ENCODE measurements around the gene YIPF6.
"Not testable (repeated sequence)": the region's sequence is repeated elsewhere in the genome, so short reads cannot be mapped to it uniquely, and the experiment has no call there.

YIPF6 gene

GRCh38 chrX:68498508-68499379 is at the start of gene YIPF6:
Gene YIPF6, plus strand, starts transcription at chrX:68499051. Its CDS starts 16 bp downstream, at chrX:68499067.
- DNase-seq (ENCODE audit: low read depth in 3 of 3, low spot score in 1 of 3) = peak in 2 of 3 donors; percentile 28 to 41

- DNase-seq (ENCODE audit: low read depth in 3 of 3, low spot score in 1 of 3) = no peak
Observed at GRCh38 chrX:68451720-68452119, 47.1 kb upstream of the YIPF6 start.

- no peak for DNase-seq (ENCODE audit: low read depth in 3 of 3, low spot score in 1 of 3)
Observed at GRCh38 chrX:68454476-68455150, 44.2 kb upstream of the YIPF6 start.

GRCh38 chrX:68455151-68455510 is 43.7 kb upstream of the YIPF6 start:
- DNase-seq (ENCODE audit: low read depth in 3 of 3, low spot score in 1 of 3) = no peak

GRCh38 chrX:68461093-68461492 is 37.8 kb upstream of the YIPF6 start:
- DNase-seq (ENCODE audit: low read depth in 3 of 3, low spot score in 1 of 3) = no peak

- DNase-seq (ENCODE audit: low read depth in 3 of 3, low spot score in 1 of 3) = no peak
Observed at GRCh38 chrX:68461576-68461975, 37.3 kb upstream of the YIPF6 start.

GRCh38 chrX:68462197-68462596 is 36.7 kb upstream of the YIPF6 start:
- no peak for DNase-seq (ENCODE audit: low read depth in 3 of 3, low spot score in 1 of 3)

- DNase-seq (ENCODE audit: low read depth in 3 of 3, low spot score in 1 of 3) = no peak
Observed at GRCh38 chrX:68462653-68463052, 36.2 kb upstream of the YIPF6 start.

GRCh38 chrX:68463880-68464279 is 35.0 kb upstream of the YIPF6 start:
- no peak for DNase-seq (ENCODE audit: low read depth in 3 of 3, low spot score in 1 of 3)

GRCh38 chrX:68464796-68465195 is 34.1 kb upstream of the YIPF6 start:
- DNase-seq (ENCODE audit: low read depth in 3 of 3, low spot score in 1 of 3) = no peak

- DNase-seq (ENCODE audit: low read depth in 3 of 3, low spot score in 1 of 3) = no peak
Observed at GRCh38 chrX:68480969-68481368, 17.9 kb upstream of the YIPF6 start.

GRCh38 chrX:68486198-68486597 is 12.7 kb upstream of the YIPF6 start:
- DNase-seq (ENCODE audit: low read depth in 3 of 3, low spot score in 1 of 3) = not testable (repeated sequence)

- no peak for DNase-seq (ENCODE audit: low read depth in 3 of 3, low spot score in 1 of 3)
Observed at GRCh38 chrX:68487254-68487653, 11.6 kb upstream of the YIPF6 start.

- no peak for DNase-seq (ENCODE audit: low read depth in 3 of 3, low spot score in 1 of 3)
Observed at GRCh38 chrX:68487924-68488323, 10.9 kb upstream of the YIPF6 start.

- no peak for DNase-seq (ENCODE audit: low read depth in 3 of 3, low spot score in 1 of 3)
Observed at GRCh38 chrX:68488657-68489056, 10.2 kb upstream of the YIPF6 start.

GRCh38 chrX:68490644-68491043 is 8.2 kb upstream of the YIPF6 start:
- no peak for DNase-seq (ENCODE audit: low read depth in 3 of 3, low spot score in 1 of 3)

- no peak for DNase-seq (ENCODE audit: low read depth in 3 of 3, low spot score in 1 of 3)
Observed at GRCh38 chrX:68492583-68492982, 6.3 kb upstream of the YIPF6 start.

- not testable (repeated sequence) for DNase-seq (ENCODE audit: low read depth in 3 of 3, low spot score in 1 of 3)
Observed at GRCh38 chrX:68493776-68494175, 5.1 kb upstream of the YIPF6 start.

- no peak for DNase-seq (ENCODE audit: low read depth in 3 of 3, low spot score in 1 of 3)
Observed at GRCh38 chrX:68498044-68498507, 775 bp upstream of the YIPF6 start.

- no peak for DNase-seq (ENCODE audit: low read depth in 3 of 3, low spot score in 1 of 3)
Observed at GRCh38 chrX:68499543-68500504, 973 bp downstream of the YIPF6 start.
